HUDEP-2 (cell line): ENCODE results near the gene MRE11.
A peak's percentile ranks its signal among the peaks of the same experiment; 100 is the strongest.

ENCODE experiments used
- DNase-seq, 76 experiments: peaks; one replicate each; lab custom pipeline; 2025; ENCODE audit not compliant: unreplicated experiment in 76 of 76; lab: John Stamatoyannopoulos, UW

Gene MRE11

GRCh38 chr11:94493281-94494125 is at the start of gene MRE11, which contains the start of gene ANKRD49:
MRE11 (minus strand) TSS chr11:94493844; CDS start chr11:94492801, 1,043 bp downstream.
ANKRD49 (plus strand) TSS chr11:94493984; CDS start chr11:94496694, 2,710 bp downstream.
- peak; percentile 15 to 98 (median 92) for DNase-seq

DNA sequence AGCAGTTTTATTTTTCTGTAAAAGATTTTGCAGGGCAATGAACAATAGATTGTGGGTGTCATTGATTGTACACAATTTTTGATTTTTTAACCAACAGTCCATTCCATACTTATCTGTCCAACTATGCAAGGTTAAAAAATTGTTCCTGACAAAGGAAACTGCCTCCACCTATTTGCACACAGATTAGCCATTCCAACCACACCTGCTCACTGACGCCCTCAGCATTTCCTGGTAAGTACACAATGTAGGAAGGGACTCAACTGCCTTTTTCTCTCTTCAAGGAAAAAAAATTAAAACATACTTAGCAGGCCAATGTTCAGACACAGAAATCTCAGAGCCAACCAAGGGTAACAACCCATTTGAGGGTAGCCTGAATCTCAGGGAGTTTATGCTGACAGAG is 45.8 kb upstream of the MRE11 start:
- no peak for DNase-seq

GRCh38 chr11:94537031-94537600 is 43.5 kb upstream of the MRE11 start:
- DNase-seq: no peak

DNA sequence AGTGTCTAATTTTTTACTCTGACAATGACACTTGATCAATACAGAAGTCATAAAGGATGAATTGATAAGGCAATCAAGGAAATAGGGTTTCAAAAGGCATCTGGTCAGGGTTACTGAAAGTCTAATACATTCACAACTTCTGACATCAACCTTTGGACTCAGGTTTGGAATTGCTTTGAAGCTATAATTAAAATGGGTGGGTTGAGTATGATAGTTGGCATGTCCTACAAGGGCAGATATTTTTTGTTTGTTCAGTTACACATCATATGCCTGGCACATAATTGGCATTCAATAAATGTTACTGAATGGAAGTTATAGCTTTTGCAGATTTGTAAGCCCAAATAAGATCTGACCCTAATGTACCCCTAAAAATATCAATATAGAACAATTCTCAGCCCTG is 42.7 kb upstream of the MRE11 start:
- no peak for DNase-seq

- no peak for DNase-seq
Observed at GRCh38 chr11:94533696-94534630, 40.3 kb upstream of the MRE11 start.

DNA sequence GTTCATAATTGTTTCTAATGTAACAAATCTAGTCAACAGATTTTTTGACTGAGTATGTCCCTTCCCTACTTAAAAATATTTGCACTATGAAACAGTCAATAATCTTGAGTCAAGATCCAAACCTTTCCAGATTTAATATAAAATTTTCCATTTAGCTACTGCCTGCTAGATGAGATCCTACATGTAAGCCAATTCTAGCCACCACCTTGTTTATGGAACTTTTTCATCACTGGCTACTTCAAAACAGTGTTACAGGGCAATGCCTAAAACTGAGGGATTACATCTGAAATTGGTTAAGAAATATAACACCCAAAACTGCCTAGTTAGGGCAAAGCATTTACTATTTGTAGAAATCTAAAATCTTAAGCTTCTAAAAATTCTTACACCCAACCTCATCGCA is 39.6 kb upstream of the MRE11 start:
- no peak for DNase-seq

- DNase-seq: no peak
Observed at GRCh38 chr11:94532211-94532610, 38.6 kb upstream of the MRE11 start.

- no peak for DNase-seq
Observed at GRCh38 chr11:94528551-94528950, 34.9 kb upstream of the MRE11 start.

GRCh38 chr11:94526645-94527438 is 33.2 kb upstream of the MRE11 start:
- no peak for DNase-seq

DNA sequence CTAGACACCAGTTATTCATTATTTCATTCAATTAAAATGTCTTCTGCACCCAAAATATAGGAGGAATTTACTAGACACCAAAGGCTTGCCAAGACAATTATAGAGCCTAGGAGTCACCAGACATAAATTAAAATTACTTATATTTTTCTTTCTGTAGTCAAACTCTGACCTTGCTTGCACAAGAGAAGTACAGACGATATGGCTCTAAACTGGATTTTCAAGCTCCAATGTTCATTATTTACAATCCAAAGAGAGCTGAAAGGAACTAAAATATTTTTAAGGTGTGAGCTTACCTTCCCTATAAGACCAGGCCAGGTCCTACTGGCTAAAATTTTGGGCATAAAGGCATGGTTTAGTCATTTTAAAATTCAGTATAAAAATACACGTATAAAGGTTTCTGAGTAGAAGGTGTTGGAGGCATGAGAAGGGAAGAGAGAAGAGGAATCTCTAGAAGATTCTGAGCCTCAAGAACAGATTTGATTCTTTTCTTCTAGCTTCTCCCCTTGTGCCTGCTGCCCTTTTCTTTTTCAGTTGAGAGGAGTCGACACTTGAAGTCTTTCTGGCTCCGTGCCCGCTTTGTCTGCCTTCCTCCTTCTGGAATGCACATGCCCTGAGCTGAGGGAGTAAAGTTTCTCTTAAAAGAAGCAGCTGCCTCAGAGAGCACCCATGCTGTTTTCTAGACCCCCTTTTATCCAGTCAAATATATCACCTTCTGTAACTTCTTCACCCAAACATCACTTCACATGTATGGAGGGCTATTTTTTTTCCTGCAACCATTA is 32.1 kb upstream of the MRE11 start:
- no peak for DNase-seq

- no peak for DNase-seq
Observed at GRCh38 chr11:94524341-94524740, 30.7 kb upstream of the MRE11 start.

DNA sequence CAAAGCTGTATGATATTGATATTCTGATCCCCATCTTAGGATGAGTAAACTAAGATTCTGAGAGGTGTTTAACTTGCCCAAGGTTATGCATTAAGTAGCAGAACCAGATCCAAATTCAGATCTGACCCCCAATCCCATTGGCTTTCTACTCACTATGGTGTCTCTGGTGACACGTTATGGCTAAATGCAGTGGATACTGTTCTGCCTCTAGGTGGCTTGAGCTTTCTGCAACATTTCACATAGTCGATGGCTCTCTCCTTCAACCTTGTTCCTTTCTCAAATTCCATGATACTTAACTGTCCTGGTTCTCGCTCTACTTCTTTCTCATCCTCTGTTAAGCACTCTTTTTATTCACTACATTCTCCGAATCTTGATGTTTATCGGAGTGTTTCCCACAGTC is 28.0 kb upstream of the MRE11 start:
- peak in 1 of 76 experiments; percentile 9 for DNase-seq

- peak in 4 of 76 experiments; percentile 1 to 6 (median 2) for DNase-seq
Observed at GRCh38 chr11:94519478-94520084, 25.9 kb upstream of the MRE11 start.

- DNase-seq: no peak
Observed at GRCh38 chr11:94518300-94518699, 24.7 kb upstream of the MRE11 start.

DNA sequence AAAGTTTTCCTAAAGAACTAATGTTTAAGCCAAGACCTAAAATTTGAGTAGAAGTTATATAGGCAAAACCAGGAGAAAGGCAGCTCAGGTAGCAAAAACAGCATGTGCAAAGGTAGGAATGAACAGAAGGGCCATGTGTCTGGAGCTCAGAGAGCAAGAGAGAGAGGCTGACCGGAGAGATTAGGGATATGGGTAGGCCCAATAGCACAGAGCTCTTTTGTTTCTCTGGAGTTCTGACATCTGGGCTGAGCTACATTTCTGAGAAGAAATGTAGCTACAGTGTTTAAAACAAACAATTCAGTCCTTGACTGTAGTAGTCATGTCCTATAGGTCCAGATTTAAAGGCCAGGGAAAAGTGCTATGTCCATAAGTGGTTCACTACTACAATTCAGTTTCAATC is 23.1 kb upstream of the MRE11 start:
- no peak for DNase-seq

DNA sequence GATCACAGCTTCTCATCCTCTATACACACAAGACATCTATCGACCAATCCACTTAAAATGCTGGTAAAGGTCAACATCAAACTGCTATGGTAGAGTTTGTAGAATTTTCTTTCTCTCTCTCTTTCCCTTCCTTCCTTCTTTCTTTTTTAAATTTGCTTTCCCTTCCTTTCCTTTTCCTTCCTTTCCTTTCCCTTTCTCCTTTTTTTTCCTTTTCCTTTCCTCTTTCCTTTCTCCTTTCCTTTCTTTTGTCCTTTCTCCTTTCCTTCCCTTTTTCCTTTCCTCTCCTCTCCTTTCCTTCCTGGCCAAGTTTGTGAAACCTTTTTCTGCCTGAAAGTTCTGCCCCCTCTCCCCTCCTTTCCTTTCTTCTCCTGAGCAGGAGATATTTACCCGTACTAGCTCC is 21.8 kb upstream of the MRE11 start:
- DNase-seq: no peak

- no peak for DNase-seq
Observed at GRCh38 chr11:94513091-94513490, 19.4 kb upstream of the MRE11 start.

GRCh38 chr11:94511932-94512781 is 18.5 kb upstream of the MRE11 start, which contains the start of gene C11orf97:
C11orf97 (plus strand) TSS chr11:94512461; CDS start chr11:94512529, 68 bp downstream.
- peak in 1 of 76 experiments; percentile 2 for DNase-seq
